Dedifferentiated amniotic fluid mesenchymal stem cell (primary cell): ENCODE data around the gene BZW2.

Experiments
- DNase-seq: peaks from one replicate; pipeline ENCODE4 v3.0.0-alpha.2; 2016; ENCODE audit errors: extremely low spot score

The BZW2 gene

DNA sequence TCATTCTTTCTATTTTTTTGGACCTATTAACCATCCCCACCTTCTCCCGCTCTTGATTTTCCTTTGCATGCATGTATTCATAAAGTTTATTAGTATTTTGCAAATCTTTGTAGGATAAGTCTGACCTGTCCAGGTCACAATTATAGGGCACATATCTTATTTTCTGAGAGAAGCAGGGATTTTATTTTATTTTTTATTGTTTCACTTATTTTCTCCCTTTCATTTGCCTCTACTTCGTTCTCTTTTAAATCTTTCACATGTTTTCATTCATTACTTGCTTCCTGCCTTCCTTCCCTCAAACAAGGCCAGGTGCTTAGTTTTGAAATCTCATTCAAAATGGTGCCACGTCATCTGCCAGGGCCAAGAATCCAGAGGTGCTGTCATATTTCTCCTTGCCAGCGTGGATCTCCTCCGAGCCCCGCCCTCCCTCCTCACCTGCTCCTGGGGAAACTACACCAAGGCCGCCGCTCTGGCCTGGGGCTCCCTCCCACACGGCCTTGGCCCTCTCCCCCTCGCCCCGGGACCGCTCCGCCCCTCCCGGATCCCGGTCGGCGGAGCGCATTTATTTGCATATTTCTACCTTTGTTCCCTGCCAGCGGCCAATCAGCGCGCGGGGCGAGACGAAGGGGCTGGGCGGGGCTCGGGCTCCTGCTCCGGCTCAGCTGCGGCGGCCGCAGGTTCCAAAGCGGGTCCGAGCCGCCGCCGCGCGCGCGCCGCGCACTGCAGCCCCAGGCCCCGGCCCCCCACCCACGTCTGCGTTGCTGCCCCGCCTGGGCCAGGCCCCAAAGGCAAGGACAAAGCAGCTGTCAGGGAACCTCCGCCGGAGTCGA is 107.3 kb downstream of the BZW2 start, which contains the start of gene TSPAN13:
TSS of gene TSPAN13 (plus strand) at position 654 of the 830 bp plus-strand sequence. CDS start 213 bp downstream, outside the sequence.
- peak; percentile 30 for DNase-seq

DNA sequence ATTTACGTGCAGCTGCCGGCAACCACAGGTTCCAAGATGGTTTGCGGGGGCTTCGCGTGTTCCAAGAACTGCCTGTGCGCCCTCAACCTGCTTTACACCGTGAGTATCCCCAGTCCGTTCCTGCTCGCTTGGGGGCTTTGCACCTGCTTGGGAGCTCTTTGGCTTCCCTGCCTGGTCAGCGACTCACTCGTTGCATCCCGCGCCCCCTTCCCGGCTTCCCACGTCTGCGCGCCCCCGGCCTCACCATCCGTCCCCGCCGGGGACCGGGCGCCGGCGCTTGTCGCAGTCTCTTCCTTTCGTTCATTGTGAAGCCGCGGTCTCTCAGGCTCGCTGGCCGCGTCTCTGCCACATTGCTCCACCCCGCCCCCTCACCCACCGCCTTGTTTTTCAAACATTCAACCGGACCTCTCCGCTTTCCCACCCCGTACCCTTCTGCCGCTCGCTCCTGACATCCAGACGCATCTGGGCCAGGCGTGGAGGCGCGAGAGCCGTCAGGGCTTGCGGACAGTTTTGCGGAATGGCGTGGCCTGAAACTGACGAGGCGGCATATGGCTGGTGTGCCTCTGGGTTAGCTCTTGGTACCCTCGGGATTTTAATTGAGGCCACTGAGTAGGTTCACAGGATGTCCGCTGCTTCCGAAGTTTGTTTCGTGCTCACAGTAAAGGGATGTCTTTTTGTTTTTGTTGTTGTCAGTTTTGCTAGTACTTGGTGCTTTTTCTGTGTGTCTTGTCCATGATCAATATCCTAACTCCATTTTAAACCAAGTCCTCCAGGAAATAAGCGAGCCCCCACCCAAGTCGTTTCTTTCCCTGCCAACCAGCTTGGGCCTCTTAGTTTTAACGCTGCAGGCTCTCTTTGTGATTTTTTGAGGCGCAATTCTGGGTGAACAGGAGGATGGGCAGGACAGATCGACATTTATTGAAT is 108.2 kb downstream of the BZW2 start:
- no peak for DNase-seq

DNA sequence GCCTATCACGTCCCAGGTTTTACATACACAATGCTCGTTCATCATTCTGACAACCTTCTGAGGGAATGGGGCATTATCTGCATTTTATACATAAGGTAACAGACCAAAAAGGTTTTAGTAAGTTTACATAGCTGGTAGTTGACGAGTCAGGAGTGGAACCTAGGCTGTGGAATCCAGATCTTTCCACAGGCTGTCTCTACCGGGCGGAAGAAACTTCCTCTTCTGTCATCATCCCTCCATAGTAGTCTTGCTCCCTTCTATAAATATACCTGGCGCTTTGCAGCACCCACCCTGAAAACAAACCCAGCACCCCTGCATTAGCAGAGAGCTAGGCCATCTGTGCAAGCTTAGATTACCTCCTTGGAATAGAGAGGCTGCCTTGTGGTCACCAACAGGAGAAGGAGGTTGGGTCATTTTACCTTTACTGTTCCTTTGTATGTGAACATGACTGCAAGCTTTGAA is 108.9 kb downstream of the BZW2 start:
- DNase-seq, result no peak

DNA sequence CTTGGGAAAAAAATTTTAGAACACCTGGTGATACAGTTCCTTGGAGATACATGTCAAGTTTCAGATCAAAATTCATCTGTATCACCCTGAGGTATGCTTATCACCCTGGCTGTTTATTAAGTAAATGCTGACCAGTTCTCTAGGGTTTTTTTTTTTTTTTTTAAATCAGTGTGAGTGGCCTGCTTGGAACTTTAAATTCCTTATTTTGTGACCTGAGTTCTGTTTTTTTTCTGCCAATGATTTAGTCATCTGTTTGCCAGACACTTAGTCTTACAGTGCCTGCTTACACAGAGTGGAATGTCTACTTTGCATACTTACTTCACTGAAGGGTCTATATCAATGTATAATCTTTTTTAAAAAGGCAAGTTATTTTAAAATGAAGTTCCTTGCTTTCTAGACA is 109.4 kb downstream of the BZW2 start:
- no peak for DNase-seq
